Measurements from ENCODE around the gene KRTAP4-3.
"Not testable (repeated sequence)": the region's sequence is repeated elsewhere in the genome, so short reads cannot be mapped to it uniquely, and the experiment has no call there.

The KRTAP4-3 gene

DNA sequence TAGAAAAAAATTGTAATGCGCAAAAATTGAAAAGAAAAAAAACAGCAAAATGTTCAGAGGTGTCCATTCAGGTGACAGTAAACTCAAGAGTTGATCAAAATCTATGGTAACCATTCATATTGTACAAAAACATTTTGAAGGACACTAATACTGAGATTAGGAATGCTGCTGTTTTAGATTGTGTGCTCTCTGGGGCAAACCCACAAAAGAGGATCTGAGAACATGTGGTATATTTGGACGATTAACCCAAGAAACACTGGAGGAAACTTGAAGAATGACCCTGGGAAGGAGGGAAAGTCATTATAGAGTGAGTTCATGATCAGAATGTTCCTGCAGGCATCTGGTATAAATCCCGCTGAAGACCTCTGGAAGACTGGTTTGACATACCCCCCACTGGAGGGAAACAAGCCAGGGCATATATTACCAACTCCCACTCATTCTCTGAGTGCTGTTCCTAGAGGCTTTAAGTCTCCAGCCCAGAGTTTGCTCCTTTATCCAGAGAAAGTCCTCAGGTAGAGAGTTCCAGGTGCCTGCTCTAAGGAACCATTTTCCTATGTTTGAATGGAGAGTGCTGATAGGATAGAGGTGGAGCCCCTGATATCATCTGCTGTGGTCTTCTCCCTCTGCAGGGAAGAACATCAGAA, 8.8 kb upstream of the KRTAP4-3 start:
- TF ChIP-seq, protein P1, sequence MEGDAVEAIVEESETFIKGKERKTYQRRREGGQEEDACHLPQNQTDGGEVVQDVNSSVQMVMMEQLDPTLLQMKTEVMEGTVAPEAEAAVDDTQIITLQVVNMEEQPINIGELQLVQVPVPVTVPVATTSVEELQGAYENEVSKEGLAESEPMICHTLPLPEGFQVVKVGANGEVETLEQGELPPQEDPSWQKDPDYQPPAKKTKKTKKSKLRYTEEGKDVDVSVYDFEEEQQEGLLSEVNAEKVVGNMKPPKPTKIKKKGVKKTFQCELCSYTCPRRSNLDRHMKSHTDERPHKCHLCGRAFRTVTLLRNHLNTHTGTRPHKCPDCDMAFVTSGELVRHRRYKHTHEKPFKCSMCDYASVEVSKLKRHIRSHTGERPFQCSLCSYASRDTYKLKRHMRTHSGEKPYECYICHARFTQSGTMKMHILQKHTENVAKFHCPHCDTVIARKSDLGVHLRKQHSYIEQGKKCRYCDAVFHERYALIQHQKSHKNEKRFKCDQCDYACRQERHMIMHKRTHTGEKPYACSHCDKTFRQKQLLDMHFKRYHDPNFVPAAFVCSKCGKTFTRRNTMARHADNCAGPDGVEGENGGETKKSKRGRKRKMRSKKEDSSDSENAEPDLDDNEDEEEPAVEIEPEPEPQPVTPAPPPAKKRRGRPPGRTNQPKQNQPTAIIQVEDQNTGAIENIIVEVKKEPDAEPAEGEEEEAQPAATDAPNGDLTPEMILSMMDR (IDR thresholded peaks at IDR 0.05; ENCODE audit: poor library complexity, severe bottlenecking) = no peak
- Histone ChIP-seq H3K4me3 (ENCODE audit: severe bottlenecking) (no peak overlapping the region), H3K9me3 (ENCODE audit: severe bottlenecking) (no peaks in the 10 kb centered on the region), H3K27me3 (ENCODE audit: insufficient read depth, poor library complexity, severe bottlenecking) (no peaks in the 10 kb centered on the region), H3K36me3 (ENCODE audit: low read depth) (no peaks in the 10 kb centered on the region), H3K27ac (ENCODE audit: poor library complexity, severe bottlenecking) (no peak overlapping the region), H3K4me1 (ENCODE audit: insufficient read depth, poor library complexity, severe bottlenecking) (no peaks in the 10 kb centered on the region)
- ATAC-seq (ENCODE audit: low read depth) (no peak), DNase-seq (ENCODE audit: low spot score) (no peak)

DNA sequence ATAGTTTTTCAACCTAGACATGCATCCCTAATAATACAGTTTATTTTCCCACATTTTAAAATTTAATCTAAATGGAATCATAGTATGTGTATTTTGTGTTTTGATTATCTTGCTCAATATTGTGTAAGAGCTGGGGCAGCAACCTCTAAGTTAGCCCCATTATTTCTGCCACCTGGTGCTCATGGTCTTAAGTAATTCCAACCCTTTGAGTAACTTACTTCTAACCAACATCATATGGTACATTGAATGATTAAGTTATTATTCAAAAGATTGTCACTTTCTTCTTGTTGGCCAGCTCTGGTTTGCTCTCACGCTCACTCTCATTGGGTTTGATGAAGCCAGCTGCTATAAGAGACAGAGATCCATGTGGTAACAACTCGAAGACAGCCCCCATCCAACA, 3.9 kb upstream of the KRTAP4-3 start:
- no peak for DNase-seq (ENCODE audit: low spot score)
- TF ChIP-seq, protein P1 (IDR thresholded peaks at IDR 0.05; ENCODE audit: poor library complexity, severe bottlenecking) = no peak
- no peak overlapping the region for H3K27ac ChIP-seq (ENCODE audit: poor library complexity, severe bottlenecking)

DNA sequence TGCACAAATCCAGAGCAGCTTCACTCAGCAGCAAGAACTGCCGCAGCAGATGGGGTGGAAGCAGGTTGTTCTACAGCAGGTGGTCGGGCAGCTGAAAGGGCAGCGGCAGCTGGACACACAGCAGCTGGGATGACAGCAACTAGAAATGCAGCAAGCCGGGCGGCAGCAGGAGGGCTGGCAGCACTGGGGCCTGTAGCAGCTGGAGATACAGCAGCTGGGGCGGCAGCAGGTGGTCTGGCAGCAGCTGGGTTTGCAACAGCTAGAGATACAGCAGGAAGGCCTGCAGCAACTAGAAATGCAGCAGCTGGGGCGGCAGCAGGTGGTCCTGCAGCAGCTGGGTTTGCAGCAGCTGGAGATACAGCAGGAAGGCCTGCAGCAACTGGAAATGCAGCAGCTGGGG, 460 bp downstream of the KRTAP4-3 start:
- DNase-seq (ENCODE audit: low spot score) (no peak), ATAC-seq (ENCODE audit: low read depth) (no peak)
- no peaks in the 10 kb centered on the region for H3K27me3 ChIP-seq (ENCODE audit: insufficient read depth, poor library complexity, severe bottlenecking)
- no peak overlapping the region for H3K27ac ChIP-seq (ENCODE audit: poor library complexity, severe bottlenecking)
- no peaks in the 10 kb centered on the region for H3K9me3 ChIP-seq (ENCODE audit: severe bottlenecking)
- H3K4me1 ChIP-seq (ENCODE audit: insufficient read depth, poor library complexity, severe bottlenecking) = no peaks in the 10 kb centered on the region
- TF ChIP-seq, protein P1 (IDR thresholded peaks at IDR 0.05; ENCODE audit: poor library complexity, severe bottlenecking) = no peak
- H3K4me3 ChIP-seq (ENCODE audit: severe bottlenecking) = no peak overlapping the region
- H3K36me3 ChIP-seq (ENCODE audit: low read depth) = no peaks in the 10 kb centered on the region

More for the DNA sequence above, 3.9 kb upstream of the KRTAP4-3 start:
- Histone ChIP-seq H3K9me3 (ENCODE audit: severe bottlenecking) (no peaks in the 10 kb centered on the region), H3K36me3 (ENCODE audit: low read depth) (no peaks in the 10 kb centered on the region), H3K27me3 (ENCODE audit: insufficient read depth, poor library complexity, severe bottlenecking) (no peaks in the 10 kb centered on the region), H3K4me1 (ENCODE audit: insufficient read depth, poor library complexity, severe bottlenecking) (no peaks in the 10 kb centered on the region), H3K4me3 (ENCODE audit: severe bottlenecking) (no peak overlapping the region)
- ATAC-seq (ENCODE audit: low read depth) = no peak

DNA sequence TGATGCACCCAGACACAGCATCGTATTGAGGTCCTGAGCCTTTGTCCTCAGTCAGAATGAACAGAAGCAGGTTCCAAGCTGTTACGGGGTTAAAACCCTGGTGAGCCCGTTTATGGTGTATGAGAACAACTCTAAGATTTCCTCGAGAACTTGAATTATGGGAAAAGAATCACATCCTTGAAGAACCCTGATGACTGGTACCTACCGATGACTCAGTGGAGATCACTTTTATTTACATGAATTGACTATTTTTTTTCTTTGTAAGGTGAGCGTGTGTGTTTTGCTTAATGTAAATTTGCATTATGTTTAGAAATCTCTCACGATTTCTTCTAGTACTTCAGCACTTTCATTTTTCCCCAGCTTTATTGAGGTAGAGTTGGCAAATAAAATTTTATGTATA, 4.2 kb downstream of the KRTAP4-3 start:
- H3K36me3 ChIP-seq (ENCODE audit: low read depth) = no peaks in the 10 kb centered on the region
- H3K4me3 ChIP-seq (ENCODE audit: severe bottlenecking) = no peak overlapping the region
- ATAC-seq (ENCODE audit: low read depth) (no peak), DNase-seq (ENCODE audit: low spot score) (no peak)
- no peaks in the 10 kb centered on the region for H3K27me3 ChIP-seq (ENCODE audit: insufficient read depth, poor library complexity, severe bottlenecking)
- no peak overlapping the region for H3K27ac ChIP-seq (ENCODE audit: poor library complexity, severe bottlenecking)
- no peaks in the 10 kb centered on the region for H3K9me3 ChIP-seq (ENCODE audit: severe bottlenecking)
- no peaks in the 10 kb centered on the region for H3K4me1 ChIP-seq (ENCODE audit: insufficient read depth, poor library complexity, severe bottlenecking)
- TF ChIP-seq, protein P1 (IDR thresholded peaks at IDR 0.05; ENCODE audit: poor library complexity, severe bottlenecking) = no peak

DNA sequence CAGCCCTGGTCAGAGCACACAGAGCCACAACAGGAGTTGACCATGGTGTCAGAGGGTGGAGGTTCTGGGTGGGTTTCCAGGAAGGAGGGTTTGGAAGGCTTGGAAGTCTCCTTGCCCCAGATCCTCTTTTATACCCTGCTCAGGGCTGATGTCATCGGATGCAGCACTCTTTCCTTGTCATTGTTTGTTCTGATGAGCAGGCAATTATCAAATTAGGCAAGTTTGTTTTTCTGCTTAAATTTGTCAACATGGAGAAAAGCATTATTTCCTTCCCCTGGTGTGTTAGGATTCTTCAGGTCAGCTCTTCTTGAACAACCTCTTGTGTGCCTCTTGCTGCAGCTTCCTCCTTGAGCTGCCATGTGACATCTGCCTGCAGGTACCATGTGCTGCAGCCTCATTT, 7.4 kb downstream of the KRTAP4-3 start, which contains the start of gene KRTAP4-4:
Gene KRTAP4-4 (minus strand): TSS at position 101 of the 400 bp plus-strand sequence. CDS start 57 bp downstream, at position 44.
- no peaks in the 10 kb centered on the region for H3K36me3 ChIP-seq (ENCODE audit: low read depth)
- H3K9me3 ChIP-seq (ENCODE audit: severe bottlenecking) = no peaks in the 10 kb centered on the region
- no peak within 1 kb of the TSS for H3K4me3 ChIP-seq (ENCODE audit: severe bottlenecking)
- TF ChIP-seq, protein P1 (IDR thresholded peaks at IDR 0.05; ENCODE audit: poor library complexity, severe bottlenecking) = no peak
- no peak for DNase-seq (ENCODE audit: low spot score)
- ATAC-seq (ENCODE audit: low read depth) = no peak
- no peak within 1 kb of the TSS for H3K27ac ChIP-seq (ENCODE audit: poor library complexity, severe bottlenecking)
- no peaks in the 10 kb centered on the region for H3K27me3 ChIP-seq (ENCODE audit: insufficient read depth, poor library complexity, severe bottlenecking)
- no peaks in the 10 kb centered on the region for H3K4me1 ChIP-seq (ENCODE audit: insufficient read depth, poor library complexity, severe bottlenecking)

DNA sequence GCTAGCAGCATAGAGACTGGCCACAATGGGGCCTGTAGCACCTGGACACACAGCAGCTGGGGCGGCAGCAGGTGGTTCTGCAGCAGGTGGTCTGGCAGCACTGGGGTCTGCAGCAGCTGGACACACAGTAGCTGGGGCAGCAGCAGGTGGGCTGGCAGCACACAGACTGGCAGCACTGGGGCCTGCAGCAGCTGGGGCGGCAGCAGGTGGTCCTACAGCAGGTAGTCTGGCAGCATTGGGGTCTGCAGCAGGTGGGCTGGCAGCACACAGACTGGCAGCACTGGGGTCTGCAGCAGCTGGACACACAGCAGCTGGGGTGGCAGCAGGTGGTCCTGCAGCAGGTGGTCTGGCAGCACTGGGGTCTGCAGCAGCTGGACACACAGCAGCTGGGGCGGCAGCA, 7.8 kb downstream of the KRTAP4-3 start:
- not testable (repeated sequence) for H3K27ac ChIP-seq (ENCODE audit: poor library complexity, severe bottlenecking); H3K4me1 ChIP-seq (ENCODE audit: insufficient read depth, poor library complexity, severe bottlenecking); H3K4me3 ChIP-seq (ENCODE audit: severe bottlenecking); H3K9me3 ChIP-seq (ENCODE audit: severe bottlenecking); ATAC-seq (ENCODE audit: low read depth); H3K36me3 ChIP-seq (ENCODE audit: low read depth); DNase-seq (ENCODE audit: low spot score); H3K27me3 ChIP-seq (ENCODE audit: insufficient read depth, poor library complexity, severe bottlenecking)

Data from RWPE2 (cell line).